Amygdala (tissue), 56 donors: ENCODE measurements around the gene ATP4B.

Experiments used
- DNase-seq, 56 donors: peaks; one replicate each; lab custom pipeline; 2025; lab: John Stamatoyannopoulos, UW

Gene ATP4B

DNA sequence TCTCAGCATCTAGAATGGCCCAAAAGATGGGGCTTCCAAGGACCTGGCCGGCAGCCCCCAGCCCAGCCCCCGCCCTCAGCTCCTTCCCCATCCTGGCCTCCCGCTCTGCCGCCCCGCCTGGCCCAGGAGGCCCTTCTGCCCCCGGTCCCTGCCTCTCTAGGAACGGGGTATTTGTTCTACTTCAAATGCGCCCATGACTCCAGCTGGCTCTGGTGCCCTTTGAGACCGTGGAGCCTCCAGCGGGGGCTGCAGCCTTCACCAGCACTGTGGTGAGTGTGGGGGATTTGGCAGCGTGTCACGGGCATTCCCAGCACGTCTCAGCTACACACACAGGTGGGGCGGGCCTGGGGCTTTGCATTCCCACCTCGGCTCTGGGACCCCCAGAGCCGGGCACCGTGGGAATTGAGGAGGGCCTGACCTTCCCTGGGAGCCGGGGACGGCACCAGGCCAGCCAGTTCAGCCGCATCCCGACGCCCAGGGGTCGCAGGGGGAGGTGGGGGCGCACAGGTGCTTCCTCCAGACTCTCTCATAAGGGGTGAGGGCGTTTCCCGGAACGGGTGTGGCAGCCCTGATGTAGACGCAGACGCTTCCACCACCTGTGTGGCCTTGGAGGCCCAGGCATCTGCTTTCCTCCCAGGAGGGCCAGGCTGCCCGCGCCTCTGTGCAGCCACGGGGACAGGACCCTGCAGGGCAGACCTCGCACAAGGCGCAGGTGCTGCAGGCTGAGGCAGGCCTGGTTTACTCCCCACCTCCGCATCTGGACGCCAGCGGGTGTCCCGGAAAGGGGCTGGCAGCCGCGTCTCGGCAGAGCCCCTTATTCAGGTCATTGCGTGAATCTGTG lies 947 bp downstream of the ATP4B start:
- DNase-seq = no peak

DNA sequence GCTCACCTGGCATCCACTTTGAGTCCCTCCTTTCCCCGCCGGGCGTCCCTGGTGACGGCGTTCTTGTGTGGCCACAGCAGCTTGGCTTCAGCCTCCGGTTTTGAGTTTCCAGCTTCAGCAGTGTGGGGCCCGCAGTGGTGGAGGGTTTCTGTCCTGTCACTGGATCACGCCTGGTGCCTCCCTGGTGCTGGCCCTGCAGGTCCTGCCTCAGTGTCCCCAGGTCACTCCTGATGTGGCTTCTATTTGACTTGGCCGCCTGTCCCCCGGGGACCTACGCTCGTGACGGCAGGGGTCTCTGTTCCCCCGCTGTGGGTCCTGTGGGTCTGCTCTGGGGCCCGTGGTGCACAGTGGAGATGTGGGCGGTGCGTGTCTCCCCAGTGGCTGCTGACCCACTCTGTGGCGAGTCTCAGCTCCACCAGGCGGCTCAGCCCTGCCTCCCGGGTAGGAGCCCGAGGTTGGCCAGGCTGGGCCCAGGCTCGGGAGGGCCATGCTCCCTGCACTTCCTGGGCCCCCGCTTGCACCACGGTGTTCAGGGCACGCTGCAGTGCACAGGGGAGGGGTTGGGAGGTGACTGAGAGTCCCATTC lies 1.9 kb downstream of the ATP4B start:
- DNase-seq = no peak

DNA sequence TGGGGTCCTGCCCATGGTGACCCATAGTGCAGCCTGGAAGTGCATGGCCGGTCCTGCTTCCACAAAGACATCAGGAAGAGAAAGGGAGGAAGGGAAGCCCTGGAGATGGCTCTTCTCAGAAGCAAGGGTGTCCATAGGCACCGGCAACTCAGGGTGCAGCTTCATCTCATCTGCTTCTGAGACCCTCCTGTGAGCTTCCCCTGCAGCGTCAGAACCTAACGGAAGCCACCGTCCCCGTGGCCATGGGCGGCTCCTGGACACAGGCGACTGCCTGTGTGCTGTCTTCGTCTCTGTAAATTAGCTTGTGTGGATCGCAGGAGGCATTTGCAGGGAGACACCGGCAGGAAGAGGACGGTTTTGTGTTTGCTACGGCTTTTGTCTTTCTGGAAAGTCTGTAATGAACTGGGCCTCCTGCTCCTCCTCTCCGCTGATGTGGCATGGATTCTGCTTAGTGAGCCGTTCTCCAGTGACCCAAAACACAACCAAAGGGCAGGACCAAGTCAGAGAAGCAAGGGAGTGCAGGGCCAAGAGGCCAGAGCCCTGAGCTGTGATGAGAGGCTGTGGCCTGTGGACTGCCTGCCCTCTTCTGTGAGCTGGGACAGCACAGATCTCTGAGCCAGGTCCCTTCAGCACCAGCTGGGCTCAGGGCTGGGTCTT lies 2.5 kb downstream of the ATP4B start:
- DNase-seq = no peak

DNA sequence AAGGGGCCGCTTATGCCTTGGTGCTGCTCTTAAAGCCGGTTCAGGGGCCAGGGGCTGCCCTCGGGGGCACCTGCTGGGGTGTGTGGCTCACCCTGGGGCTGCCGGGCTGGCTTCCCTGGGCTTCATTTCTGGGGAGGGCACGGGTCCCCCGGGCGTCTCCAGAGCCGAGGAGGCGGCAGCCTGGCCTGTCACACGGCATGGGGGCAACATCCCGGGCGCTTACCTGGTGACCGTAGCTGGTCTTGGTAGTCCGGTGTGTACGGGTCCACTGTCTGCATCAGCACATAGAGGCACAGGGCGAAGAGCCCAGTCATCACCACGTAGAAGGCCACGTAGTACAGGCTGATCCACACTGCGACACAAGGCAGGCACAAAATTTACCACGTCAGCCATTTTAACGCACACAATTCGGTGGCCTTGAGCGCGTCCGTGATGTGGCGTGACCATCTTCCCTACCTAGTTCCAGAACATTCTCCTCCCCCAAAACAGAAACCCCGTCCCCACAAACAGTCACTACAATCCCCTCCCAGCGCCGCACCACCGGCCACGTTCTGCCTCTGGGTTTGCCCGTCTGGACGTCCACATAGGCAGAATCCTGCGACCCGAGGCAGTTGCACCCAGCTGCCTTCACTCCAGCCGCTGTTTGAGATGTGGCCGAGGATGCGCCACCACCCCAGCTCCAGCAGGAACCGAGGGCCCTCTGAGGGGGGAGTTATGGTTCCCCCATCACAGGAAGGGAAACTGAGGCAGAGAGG lies 3.2 kb downstream of the ATP4B start:
- DNase-seq = no peak

DNA sequence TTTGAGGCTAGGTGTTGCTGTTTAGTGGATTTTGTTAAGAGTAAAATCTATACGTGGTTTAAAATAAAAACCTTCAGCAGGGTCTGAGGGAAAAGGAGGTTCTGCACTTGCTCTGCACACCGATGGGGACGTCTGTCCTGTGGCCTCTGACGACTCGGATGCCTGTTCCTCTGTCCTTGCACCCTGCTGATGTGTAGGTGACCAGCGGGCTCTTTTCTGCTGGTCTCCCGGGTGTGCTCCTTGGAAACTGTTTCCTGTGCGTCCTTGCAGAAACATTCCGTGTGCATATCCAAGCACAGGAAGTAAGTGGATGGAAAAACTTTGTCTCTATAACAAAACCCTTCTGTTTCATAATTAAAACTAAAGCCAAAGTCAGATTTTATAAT lies 3.8 kb downstream of the ATP4B start:
- no peak for DNase-seq

DNA sequence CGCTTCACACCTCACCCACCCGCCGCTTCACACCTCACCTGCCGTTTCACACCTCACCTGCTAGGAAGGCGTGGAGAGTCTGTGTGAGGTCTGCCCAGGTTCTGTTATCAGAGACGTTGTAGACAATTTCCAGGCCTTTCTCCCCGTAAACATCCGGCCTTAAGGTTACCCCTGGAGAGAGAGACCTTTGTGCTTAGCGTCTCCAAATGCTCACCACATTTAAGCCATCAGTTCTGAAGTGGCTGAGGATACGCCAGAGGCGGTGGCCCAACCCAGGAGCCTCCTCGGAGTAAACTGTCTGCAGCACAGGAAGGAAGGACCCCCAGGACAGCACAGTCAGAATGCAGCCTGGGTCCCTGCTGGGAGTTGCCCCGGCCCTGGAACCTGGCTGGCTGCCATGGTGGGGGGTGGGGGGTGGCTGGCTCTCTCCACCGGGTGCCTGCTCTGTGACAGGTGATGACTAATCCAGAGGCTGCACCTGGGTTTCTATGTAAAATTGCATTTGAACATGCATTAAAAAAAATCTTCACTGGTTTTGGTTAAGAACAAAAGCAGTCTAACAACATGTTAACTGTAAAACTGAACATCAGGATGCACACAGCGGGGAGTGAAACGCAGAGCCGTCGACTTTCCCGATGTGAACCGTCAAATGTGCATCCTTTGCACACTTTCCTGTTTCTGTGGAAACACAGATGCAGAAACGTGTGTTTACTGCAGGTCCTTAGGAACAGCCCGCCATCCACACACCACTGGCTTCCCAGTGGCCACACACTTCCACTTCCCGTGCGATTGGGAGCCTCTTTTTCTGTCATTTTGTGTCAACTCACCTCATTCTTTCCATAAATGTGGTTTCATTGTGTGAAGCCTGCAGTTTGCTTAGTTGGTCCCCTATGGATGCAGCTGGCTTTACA lies 4.5 kb downstream of the ATP4B start:
- DNase-seq = no peak

DNA sequence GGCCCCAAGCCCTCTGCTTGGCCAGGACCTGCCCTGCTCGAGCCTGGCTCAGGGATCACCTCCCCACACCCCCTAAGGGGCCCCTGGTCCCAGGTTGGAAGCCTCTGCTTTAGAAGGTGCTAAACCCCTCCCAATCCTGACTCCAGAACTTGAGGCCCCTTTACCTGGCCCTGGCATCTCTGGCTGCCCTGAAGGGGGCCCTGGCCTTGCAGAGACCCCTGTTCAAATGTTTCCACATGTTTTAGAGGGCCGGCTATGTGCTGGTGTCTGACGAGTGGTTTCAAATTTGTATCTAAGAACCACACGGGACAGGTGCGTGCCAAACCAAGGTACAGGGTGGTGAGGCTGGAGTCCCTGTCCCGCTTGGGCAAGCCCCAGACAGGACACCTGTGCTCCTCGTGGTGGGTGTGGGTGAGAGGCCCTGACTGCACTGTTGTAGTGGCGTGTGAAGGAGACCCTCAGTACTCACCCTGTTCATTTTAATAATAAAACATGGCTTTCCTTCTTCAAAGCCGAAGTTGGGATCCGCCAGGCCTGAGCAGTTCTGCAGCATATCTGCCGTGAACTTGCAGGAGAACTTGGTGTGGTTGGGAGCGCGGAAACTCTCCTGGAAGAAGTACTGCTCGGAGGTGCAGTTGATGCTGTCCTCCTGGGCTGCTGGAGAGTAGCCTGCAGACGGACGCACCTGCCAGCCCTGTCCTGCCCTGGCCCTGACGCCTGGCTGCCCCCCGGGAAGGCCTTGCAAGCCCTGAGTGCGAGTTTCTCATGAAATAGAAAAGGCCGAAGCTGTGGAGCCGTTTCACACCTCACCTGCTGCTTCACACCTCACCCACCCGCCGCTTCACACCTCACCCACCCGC lies 5.4 kb downstream of the ATP4B start:
- no peak for DNase-seq

DNA sequence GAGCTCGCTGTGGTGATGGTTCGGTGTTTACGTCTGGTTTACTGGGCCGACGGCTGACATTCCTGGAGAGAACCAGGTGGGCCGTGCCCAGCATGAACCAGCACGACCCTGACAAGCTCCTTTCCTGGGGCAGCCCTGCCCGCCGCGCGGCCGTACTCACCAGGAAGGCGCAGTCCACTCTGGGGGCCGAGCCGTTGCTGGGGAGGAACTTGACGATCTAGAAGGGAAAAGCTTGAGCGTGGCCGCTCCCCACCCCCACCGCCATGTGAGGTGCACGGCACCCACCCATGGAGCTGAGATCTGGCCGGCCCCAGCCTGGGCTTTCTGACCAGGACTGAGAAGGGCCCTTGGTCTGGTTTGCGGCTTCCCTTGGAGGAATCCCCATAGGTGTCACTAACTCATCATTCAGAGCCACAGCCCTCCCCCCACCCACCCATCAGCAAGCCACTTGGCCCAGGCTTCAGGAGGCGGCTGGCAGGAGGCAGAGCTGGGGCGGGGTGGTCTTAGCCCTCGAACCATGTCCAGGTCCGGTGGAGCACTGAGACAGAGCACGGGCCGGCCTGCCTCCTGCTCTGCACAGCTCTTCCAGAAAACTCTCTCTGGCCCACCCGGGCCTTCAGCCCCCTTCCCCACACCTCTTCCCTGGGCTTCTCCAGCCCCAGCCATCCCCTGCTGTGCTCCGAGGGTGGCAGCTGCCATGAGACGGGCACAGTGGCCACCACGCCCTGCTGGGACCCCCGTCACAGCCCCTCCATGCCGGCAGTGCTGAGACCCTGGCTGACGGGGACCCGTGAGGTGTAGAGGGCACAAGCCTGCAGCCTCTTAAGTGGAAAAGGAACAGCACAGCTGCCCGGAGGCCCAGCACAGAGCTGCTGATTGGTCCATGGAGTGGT lies 6.2 kb downstream of the ATP4B start:
- no peak for DNase-seq

DNA sequence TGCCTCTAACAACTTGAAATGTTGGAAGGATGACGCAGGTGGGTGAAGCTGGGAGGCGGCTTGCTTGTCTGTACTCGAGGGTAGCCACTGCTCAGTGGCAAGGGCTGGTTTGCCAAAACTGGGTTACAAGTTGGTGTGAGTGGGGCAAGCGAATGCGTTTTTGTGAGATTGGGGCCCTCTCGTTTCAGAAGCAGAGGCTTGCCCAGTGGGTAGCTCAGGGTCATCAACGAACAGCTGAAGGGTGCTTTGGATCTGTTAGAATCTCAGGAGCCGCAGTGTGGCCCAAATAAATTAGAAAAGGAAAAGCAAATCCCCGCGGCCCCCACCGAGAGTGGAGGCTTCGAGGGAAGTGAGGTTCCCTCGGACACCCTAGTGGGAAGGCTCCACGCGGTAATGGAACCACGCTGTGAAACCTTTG lies 7.3 kb downstream of the ATP4B start:
- no peak for DNase-seq

DNA sequence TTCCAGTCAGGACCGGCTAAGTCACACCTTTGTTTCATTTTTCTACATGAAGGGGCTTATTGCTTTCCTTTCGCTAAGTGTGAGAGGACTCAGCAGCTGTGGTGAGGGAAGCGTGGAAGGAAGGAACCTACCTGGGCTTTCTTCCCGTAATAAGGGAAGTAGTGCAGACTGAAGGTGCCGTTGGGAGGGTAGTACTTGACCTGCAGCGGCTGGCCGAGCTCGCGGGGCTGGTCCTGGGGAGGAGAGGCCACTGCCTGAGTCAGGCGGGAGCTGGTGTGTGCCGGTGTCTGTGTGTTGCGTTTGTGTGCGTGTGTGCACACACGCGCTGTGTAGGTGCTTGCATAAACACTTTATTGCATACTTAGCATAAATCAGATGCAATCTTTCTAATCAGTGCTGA lies 7.7 kb downstream of the ATP4B start:
- DNase-seq = no peak

DNA sequence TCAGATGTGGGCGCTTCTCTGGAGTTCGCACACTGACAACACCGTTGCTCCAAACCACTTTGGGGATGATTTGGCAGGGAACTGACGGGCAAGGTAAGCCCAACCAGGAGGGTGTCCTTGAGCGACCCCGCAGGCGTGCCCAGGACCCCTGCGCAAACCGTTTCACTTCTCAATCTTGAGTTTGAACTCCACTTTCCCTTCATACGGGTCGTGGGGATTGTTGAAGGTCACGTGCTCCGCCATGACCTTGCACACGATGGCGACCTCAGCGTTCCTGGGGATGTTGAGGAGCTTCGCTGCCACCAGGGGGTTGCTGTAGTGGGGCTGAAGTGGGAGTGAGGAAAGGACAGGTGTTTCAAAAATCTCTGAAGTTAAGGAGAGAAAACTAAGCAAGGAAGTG lies 8.8 kb downstream of the ATP4B start:
- no peak for DNase-seq

DNA sequence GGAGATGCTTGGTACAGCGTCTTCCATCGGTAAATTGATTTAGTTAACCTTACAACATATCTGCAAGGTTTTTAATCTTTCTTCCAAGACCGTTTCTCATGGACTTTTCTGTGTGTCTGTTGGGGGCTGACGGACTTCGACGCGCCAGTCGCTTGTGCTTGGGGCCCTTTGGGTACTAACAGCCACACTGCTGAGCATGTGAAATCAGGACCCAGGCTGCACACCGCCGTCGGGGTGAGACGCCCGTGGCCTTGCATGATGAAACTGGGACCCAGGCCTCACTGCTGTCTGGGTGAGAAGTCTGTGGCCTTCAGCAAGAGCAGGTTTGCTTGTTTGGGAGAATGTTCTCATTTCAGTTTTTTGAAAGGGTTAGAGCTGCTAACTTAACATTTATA lies 9.8 kb downstream of the ATP4B start:
- DNase-seq = no peak

DNA sequence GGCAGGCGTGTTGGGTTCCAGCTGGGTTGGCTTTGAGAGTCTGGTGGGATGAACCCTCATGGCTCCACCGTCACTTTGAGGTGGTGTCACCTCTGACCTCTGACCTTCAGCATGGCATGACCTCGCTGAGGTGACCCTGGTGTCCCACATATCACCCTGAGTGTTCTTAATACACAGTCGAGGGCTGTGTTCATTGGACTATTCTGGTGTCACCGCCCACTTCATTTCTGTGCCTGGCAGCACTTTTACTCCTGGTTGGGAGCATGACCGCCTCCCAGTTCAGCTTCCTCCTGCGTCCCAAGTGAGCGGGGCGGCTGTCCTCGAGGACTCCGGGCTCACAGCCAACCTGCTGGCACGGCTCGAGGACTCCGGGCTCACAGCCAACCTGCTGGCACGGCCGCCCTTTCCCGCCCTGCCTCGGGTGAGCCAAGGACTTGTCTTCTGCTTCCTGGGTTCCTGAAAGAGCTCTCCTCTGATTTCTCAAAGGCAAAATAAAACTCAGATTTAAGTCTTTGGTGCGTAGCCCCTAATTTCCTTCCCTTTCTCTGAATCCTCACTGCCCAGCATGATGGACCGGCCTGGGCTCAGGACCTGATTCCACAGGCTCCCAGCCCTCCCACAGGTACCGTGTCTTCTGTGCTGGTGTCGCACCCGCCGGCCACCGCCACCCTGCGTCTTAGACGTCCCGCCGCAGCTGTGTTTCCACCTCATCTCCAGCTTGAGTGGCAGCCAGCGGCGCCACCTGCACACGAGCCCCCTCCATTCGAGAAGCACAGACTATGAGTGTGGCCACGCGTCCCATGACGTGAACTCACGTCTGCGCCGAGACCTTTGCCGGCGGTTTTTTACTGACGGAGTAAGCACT lies 10.4 kb downstream of the ATP4B start:
- DNase-seq = peak in 55 of 56 donors; percentile 31 to 95 (median 81)

DNA sequence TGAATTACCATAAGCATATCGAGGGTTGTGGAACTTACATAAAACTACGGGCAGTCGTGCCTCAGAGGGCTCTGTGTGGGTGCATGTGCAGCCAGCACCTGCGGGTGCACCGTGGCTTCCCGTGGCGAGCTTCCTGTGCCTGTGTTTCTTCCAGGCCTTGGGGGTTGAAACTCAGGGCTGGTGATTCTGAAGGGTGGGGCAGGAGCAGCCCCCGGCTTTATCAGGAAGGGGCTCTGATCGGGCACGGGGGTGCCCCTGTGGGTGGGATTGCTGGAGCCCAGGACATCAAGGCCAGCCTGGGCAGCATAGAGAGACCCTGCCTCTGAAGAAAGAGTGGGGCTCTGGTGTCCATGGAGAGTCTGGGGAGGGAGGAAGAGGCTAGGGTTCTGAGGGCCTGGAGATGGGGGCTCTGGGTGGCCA lies 11.1 kb downstream of the ATP4B start:
- DNase-seq = no peak

DNA sequence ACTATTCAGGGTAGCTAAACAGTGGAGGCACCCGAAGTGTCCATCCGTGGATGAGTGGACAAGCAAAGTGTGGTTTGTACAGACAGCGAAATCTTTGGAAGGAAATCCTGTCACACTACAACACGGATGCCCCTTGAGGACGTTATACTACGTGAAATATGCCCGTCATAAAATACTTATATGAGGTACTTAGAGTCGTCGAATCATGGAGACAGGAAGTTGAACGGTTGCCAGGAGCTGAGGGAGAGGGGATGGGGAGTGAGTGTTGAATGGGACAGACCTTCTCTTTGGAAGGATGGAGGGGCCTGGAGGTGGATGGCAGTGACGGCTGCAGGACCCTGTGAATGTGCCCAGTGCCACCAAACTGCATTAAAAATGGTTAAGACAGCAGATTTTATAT lies 11.6 kb downstream of the ATP4B start:
- DNase-seq = no peak

DNA sequence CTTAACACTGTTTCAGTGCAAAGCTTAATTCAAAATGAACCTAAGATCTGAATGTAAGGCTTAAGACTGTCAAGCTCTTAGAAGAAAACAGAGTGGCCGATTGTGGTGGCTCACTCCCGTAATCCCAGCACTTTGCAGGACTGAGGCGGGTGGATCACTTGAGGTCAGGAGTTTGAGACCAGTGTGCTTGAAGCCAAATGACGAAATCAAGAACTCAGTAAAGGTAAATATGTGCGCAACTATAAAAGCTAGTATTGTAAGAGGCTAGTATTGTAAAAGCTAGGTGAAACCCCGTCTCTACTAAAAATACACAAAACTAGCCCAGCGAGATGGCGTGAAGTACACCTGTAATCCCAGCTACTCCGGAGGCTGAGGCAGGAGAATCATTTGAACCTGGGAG lies 12.7 kb downstream of the ATP4B start:
- no peak for DNase-seq

DNA sequence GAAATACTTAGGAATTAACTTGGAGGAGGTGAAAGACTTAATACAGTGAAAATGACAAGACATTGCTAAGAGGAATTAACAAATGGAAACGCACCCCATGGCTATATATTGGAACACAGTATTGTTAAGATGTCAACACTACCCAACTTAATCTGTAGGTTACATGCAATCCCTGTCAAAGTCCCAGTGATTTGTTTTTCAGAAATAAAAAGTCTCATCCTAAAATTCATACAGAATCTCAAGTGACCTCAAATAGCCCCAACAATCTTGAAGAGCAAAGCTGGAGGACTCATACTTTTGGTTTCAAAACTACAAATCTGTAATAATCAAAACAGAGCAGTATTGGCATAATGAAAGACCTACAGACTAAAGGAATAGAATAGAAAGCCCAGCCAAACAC lies 13.2 kb downstream of the ATP4B start:
- no peak for DNase-seq
